Measurements from ENCODE around the gene STX7.

DNA sequence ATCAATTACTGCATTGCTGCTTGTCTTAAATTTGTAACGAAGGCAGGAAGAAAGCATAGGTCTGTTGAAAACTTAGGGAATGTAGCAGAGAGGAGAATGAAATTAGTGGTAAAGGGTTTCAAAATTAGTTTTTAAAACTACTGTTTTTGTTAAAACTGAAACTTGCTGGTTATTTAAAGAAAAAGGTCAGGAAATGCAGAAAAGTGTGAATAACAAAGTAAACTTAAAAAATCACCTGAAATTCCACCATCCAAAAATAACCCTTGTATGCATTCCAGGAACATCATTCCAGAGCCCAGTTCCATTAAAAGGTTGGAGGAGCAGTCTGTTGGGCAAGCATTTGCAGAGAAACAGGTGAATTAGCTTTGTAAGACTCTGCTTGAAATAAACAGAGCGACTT lies 108.6 kb downstream of the STX7 start:
- TF ChIP-seq, protein P1, sequence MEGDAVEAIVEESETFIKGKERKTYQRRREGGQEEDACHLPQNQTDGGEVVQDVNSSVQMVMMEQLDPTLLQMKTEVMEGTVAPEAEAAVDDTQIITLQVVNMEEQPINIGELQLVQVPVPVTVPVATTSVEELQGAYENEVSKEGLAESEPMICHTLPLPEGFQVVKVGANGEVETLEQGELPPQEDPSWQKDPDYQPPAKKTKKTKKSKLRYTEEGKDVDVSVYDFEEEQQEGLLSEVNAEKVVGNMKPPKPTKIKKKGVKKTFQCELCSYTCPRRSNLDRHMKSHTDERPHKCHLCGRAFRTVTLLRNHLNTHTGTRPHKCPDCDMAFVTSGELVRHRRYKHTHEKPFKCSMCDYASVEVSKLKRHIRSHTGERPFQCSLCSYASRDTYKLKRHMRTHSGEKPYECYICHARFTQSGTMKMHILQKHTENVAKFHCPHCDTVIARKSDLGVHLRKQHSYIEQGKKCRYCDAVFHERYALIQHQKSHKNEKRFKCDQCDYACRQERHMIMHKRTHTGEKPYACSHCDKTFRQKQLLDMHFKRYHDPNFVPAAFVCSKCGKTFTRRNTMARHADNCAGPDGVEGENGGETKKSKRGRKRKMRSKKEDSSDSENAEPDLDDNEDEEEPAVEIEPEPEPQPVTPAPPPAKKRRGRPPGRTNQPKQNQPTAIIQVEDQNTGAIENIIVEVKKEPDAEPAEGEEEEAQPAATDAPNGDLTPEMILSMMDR (IDR thresholded peaks at IDR 0.05; ENCODE audit: extremely low read depth in 1 of 2, insufficient read depth in 1 of 2, low read depth in 1 of 2, low read length in 2 of 2): no peak
- no peak for TF ChIP-seq POLR2A (IDR thresholded peaks at IDR 0.05; ENCODE audit: low read depth, low read length)
- TF ChIP-seq POLR2AphosphoS5 (IDR thresholded peaks at IDR 0.05; ENCODE audit: insufficient read depth, low read depth, low read length): no peak
- no peak for TF ChIP-seq JUN (IDR thresholded peaks at IDR 0.05; ENCODE audit: borderline replicate concordance, insufficient read depth, insufficient read length, low read depth)
- TF ChIP-seq EZH2 (IDR thresholded peaks at IDR 0.05; ENCODE audit: borderline replicate concordance, low read depth, low read length, severe bottlenecking): no peak

Data from endothelial cell of umbilical vein (primary cell).